ENCODE results near the gene ACP5.
A peak's percentile ranks its signal among the peaks of the same experiment; 100 is the strongest.
"Not testable (repeated sequence)": the region's sequence is repeated elsewhere in the genome, so short reads cannot be mapped to it uniquely, and the experiment has no call there.

ACP5 gene

GRCh38 chr19:11577451-11578257 is at the start of gene ACP5:
Gene ACP5 (minus strand): TSS chr19:11577645. CDS start chr19:11577317, 328 bp downstream.
- peak; percentile 28 for DNase-seq

- DNase-seq = no peak
Measured at GRCh38 chr19:11626252-11626651, 48.8 kb upstream of the ACP5 start.

- no peak for DNase-seq
Measured at GRCh38 chr19:11624069-11624463, 46.6 kb upstream of the ACP5 start.

- DNase-seq = not testable (repeated sequence)
Measured at GRCh38 chr19:11622401-11622800, 45.0 kb upstream of the ACP5 start.

- no peak for DNase-seq
Measured at GRCh38 chr19:11620553-11620952, 43.1 kb upstream of the ACP5 start.

GRCh38 chr19:11617180-11618062 is 40.0 kb upstream of the ACP5 start:
- no peak for DNase-seq

- peak; percentile 10 for DNase-seq
Measured at GRCh38 chr19:11612816-11613511, 35.5 kb upstream of the ACP5 start.

- DNase-seq = no peak
Measured at GRCh38 chr19:11611730-11612129, 34.3 kb upstream of the ACP5 start.

- DNase-seq = no peak
Measured at GRCh38 chr19:11606484-11606883, 29.0 kb upstream of the ACP5 start.

GRCh38 chr19:11599704-11600103 is 22.3 kb upstream of the ACP5 start:
- DNase-seq = not testable (repeated sequence)

GRCh38 chr19:11598746-11599145 is 21.3 kb upstream of the ACP5 start:
- DNase-seq = no peak

- no peak for DNase-seq
Measured at GRCh38 chr19:11598103-11598483, 20.6 kb upstream of the ACP5 start.

- peak; percentile 99 for DNase-seq
Measured at GRCh38 chr19:11597202-11598102, 20.0 kb upstream of the ACP5 start, which contains the start of gene ZNF627. Gene ZNF627 (plus strand): TSS chr19:11597483. CDS start chr19:11597628, 145 bp downstream.

GRCh38 chr19:11596156-11596555 is 18.7 kb upstream of the ACP5 start:
- no peak for DNase-seq

- DNase-seq = no peak
Measured at GRCh38 chr19:11594084-11594483, 16.6 kb upstream of the ACP5 start.

GRCh38 chr19:11587975-11588631 is 10.7 kb upstream of the ACP5 start:
- peak; percentile 64 for DNase-seq

GRCh38 chr19:11587302-11587974 is 10.0 kb upstream of the ACP5 start:
- peak; percentile 75 for DNase-seq

- no peak for DNase-seq
Measured at GRCh38 chr19:11586331-11586730, 8.9 kb upstream of the ACP5 start.

GRCh38 chr19:11581740-11582139 is 4.3 kb upstream of the ACP5 start:
- DNase-seq = no peak

- no peak for DNase-seq
Measured at GRCh38 chr19:11580116-11580515, 2.7 kb upstream of the ACP5 start.
